Neuronal stem cell (in vitro differentiated cells): ENCODE data around the gene ACACA.

ENCODE experiments used
- DNase-seq: peaks from one replicate; pipeline ENCODE4 v3.0.0-alpha.2; 2013; ENCODE audit warnings: low spot score
- H2AFZ ChIP-seq: one replicate; pipeline ENCODE4 v1.6.1; 2013; ENCODE audit warnings: mild to moderate bottlenecking, low read length, inconsistent platforms
- H2AK5ac ChIP-seq: 2 replicates; pipeline ENCODE4 v1.6.1; 2013; ENCODE audit warnings: low read depth, mild to moderate bottlenecking, inconsistent platforms, low read length, moderate library complexity, mixed read lengths
- H2BK120ac ChIP-seq: 2 replicates; pipeline ENCODE4 v1.6.1; 2013; ENCODE audit warnings: low read depth, mild to moderate bottlenecking, inconsistent platforms, low read length, moderate library complexity, mixed read lengths
- H2BK12ac ChIP-seq: one replicate; pipeline ENCODE4 v1.6.1; 2013; ENCODE audit warnings: low read length, inconsistent platforms
- H2BK15ac ChIP-seq: 2 replicates; pipeline ENCODE4 v1.6.1; 2013; ENCODE audit warnings: mild to moderate bottlenecking, low read length, inconsistent platforms, mixed read lengths
- H2BK5ac ChIP-seq: one replicate; pipeline ENCODE4 v1.6.1; 2013; ENCODE audit warnings: inconsistent platforms, mild to moderate bottlenecking, low read length, moderate library complexity
- H3K14ac ChIP-seq: one replicate; pipeline ENCODE4 v1.6.1; 2013; ENCODE audit warnings: low read length, inconsistent platforms
- H3K18ac ChIP-seq: 2 replicates; pipeline ENCODE4 v1.6.1; 2013; ENCODE audit warnings: low read length, inconsistent platforms
- H3K23ac ChIP-seq: 2 replicates; pipeline ENCODE4 v1.6.1; 2013; ENCODE audit warnings: low read depth, mild to moderate bottlenecking, mixed read lengths, low read length, inconsistent platforms; ENCODE audit not compliant: poor library complexity
- H3K27ac ChIP-seq: replicated peaks from 3 replicates; pipeline ENCODE4 v1.5.1; 2013; ENCODE audit warnings: low read length, inconsistent platforms
- H3K27me3 ChIP-seq, 3 experiments: 2 replicates each; pipeline ENCODE4 v1.6.1; 2013; ENCODE audit warnings: low read length in 3 of 3, mild to moderate bottlenecking in 2 of 3, inconsistent platforms in 1 of 3, low read depth in 1 of 3, mixed read lengths in 1 of 3, moderate library complexity in 1 of 3; ENCODE audit not compliant: control insufficient read depth in 3 of 3, insufficient read depth in 3 of 3
- H3K36me3 ChIP-seq, 2 donors: replicated peaks in 1 of 2; 2 replicates each; pipeline ENCODE4 v1.6.1; 2013; ENCODE audit warnings: low read length in 2 of 2; ENCODE audit not compliant: control insufficient read depth in 2 of 2, insufficient read depth in 2 of 2
- H3K4ac ChIP-seq: 2 replicates; pipeline ENCODE4 v1.6.1; 2013; ENCODE audit warnings: inconsistent platforms, mild to moderate bottlenecking, low read length, moderate library complexity
- H3K4me1 ChIP-seq, 2 donors: 1 replicate in 1 of 2; 2 replicates in 1 of 2; pipeline ENCODE4 v1.6.1; 2013; ENCODE audit warnings: low read length in 2 of 2, low read depth in 1 of 2; ENCODE audit not compliant: control insufficient read depth in 2 of 2, insufficient read depth in 1 of 2
- H3K4me2 ChIP-seq: one replicate; pipeline ENCODE4 v1.6.1; 2013; ENCODE audit warnings: mild to moderate bottlenecking, low read length, inconsistent platforms; ENCODE audit not compliant: insufficient read depth, poor library complexity, severe bottlenecking
- H3K4me3 ChIP-seq, 2 donors: 2 replicates each; pipeline ENCODE4 v1.5.1; 2013; ENCODE audit warnings: low read length in 2 of 2, mild to moderate bottlenecking in 2 of 2, inconsistent platforms in 1 of 2, moderate library complexity in 1 of 2
- H3K79me1 ChIP-seq: one replicate; pipeline ENCODE4 v1.6.1; 2013; ENCODE audit warnings: low read depth, mild to moderate bottlenecking, inconsistent platforms, low read length, moderate library complexity
- H3K9ac ChIP-seq: one replicate; pipeline ENCODE4 v1.6.1; 2013; ENCODE audit warnings: mild to moderate bottlenecking, low read depth, low read length, inconsistent platforms; ENCODE audit not compliant: poor library complexity
- H3K9me3 ChIP-seq, 2 donors: replicated peaks in 1 of 2; 2 replicates each; pipeline versions ENCODE3 to v1.6.1; 2013; ENCODE audit warnings: low read length in 2 of 2, mild to moderate bottlenecking in 2 of 2, inconsistent platforms in 1 of 2, low read depth in 1 of 2, mixed read lengths in 1 of 2, moderate library complexity in 1 of 2; ENCODE audit not compliant: control insufficient read depth in 2 of 2, insufficient read depth in 1 of 2
- H4K8ac ChIP-seq: one replicate; pipeline ENCODE4 v1.6.1; 2013; ENCODE audit warnings: low read depth, mild to moderate bottlenecking, inconsistent platforms, low read length, moderate library complexity
- H4K91ac ChIP-seq: one replicate; pipeline ENCODE4 v1.6.1; 2013; ENCODE audit warnings: low read length, low read depth, mild to moderate bottlenecking, inconsistent platforms; ENCODE audit not compliant: poor library complexity
- WGBS, 2 donors: extraction: QIAGEN DNeasy Blood & Tissue Kit; methylation state at CpG; one replicate each; pipeline ENCODE4 v1.1.7; 2013; ENCODE audit warnings: missing lambda C conversion rate in 2 of 2, mixed read lengths in 1 of 2; ENCODE audit not compliant: insufficient read length in 2 of 2, insufficient replicate concordance in 1 of 2; ENCODE audit errors: extremely low coverage in 2 of 2; 5-methylcytosine and 5-hydroxymethylcytosine counted together

Gene ACACA

GRCh38 chr17:37389160-37389559 lies 17.5 kb downstream of the ACACA start:
- no peak overlapping the region for H4K91ac ChIP-seq
- H3K36me3 ChIP-seq = no peaks in the 10 kb centered on the region
- H2BK12ac ChIP-seq = no peak overlapping the region
- peaks cover 0 to 3% of the 10 kb centered on the region in 2 donors for H3K4me1 ChIP-seq
- no peaks in the 10 kb centered on the region for H3K27me3 ChIP-seq
- H3K9me3 ChIP-seq = no peaks in the 10 kb centered on the region
- H3K9ac ChIP-seq = no peak overlapping the region
- H3K4me2 ChIP-seq = no peak overlapping the region
- no peak overlapping the region for H3K4me3 ChIP-seq
- H2BK15ac ChIP-seq = no peak overlapping the region
- WGBS, 2 donors = no CpG with 5 or more reads among the region's 4 CpGs
- H2AFZ ChIP-seq = no peak overlapping the region
- H2AK5ac ChIP-seq = no peak overlapping the region
- H3K23ac ChIP-seq = no peak overlapping the region
- no peak overlapping the region for H3K4ac ChIP-seq
- no peak overlapping the region for H2BK5ac ChIP-seq
- H3K14ac ChIP-seq = no peak overlapping the region
- H3K27ac ChIP-seq = no peak overlapping the region
- no peaks in the 10 kb centered on the region for H3K79me1 ChIP-seq
- no peak overlapping the region for H2BK120ac ChIP-seq
- no peak for DNase-seq
- H4K8ac ChIP-seq = no peak overlapping the region
- H3K18ac ChIP-seq = no peak overlapping the region

GRCh38 chr17:37388266-37388665 lies 18.4 kb downstream of the ACACA start:
- H3K4me3 ChIP-seq = no peak overlapping the region
- no peaks in the 10 kb centered on the region for H3K36me3 ChIP-seq
- no CpG with 5 or more reads among the region's 3 CpGs for WGBS, 2 donors
- no peak overlapping the region for H2BK12ac ChIP-seq
- H3K4me2 ChIP-seq = no peak overlapping the region
- H4K8ac ChIP-seq = no peak overlapping the region
- H3K9me3 ChIP-seq = no peaks in the 10 kb centered on the region
- no peak overlapping the region for H2AK5ac ChIP-seq
- H2BK5ac ChIP-seq = no peak overlapping the region
- H3K14ac ChIP-seq = no peak overlapping the region
- peaks cover 0 to 3% of the 10 kb centered on the region in 2 donors for H3K4me1 ChIP-seq
- H3K18ac ChIP-seq = no peak overlapping the region
- no peak for DNase-seq
- no peak overlapping the region for H2BK15ac ChIP-seq
- no peak overlapping the region for H2BK120ac ChIP-seq
- H3K23ac ChIP-seq = no peak overlapping the region
- H3K9ac ChIP-seq = no peak overlapping the region
- H3K27ac ChIP-seq = no peak overlapping the region
- no peak overlapping the region for H2AFZ ChIP-seq
- H4K91ac ChIP-seq = no peak overlapping the region
- no peaks in the 10 kb centered on the region for H3K79me1 ChIP-seq
- no peaks in the 10 kb centered on the region for H3K27me3 ChIP-seq
- no peak overlapping the region for H3K4ac ChIP-seq

- no CpG with 5 or more reads among the region's 5 CpGs for WGBS, 2 donors
- H3K27me3 ChIP-seq = no peaks in the 10 kb centered on the region
Observed at GRCh38 chr17:37386462-37386861, 20.2 kb downstream of the ACACA start.

GRCh38 chr17:37385474-37385990 lies 21.1 kb downstream of the ACACA start:
- H4K91ac ChIP-seq = no peak overlapping the region
- H2BK120ac ChIP-seq = no peak overlapping the region
- H3K14ac ChIP-seq = no peak overlapping the region
- no peak overlapping the region for H3K27ac ChIP-seq
- peaks cover 0 to 2% of the 10 kb centered on the region in 2 donors for H3K36me3 ChIP-seq
- no peak overlapping the region for H4K8ac ChIP-seq
- no peak overlapping the region for H2AK5ac ChIP-seq
- H3K4ac ChIP-seq = no peak overlapping the region
- DNase-seq = no peak
- no peak overlapping the region for H2BK15ac ChIP-seq
- no peaks in the 10 kb centered on the region for H3K9me3 ChIP-seq
- H3K79me1 ChIP-seq = no peaks in the 10 kb centered on the region
- no peaks in the 10 kb centered on the region for H3K4me1 ChIP-seq
- H3K27me3 ChIP-seq = no peaks in the 10 kb centered on the region
- no peak overlapping the region for H2BK5ac ChIP-seq
- no peak overlapping the region for H3K18ac ChIP-seq
- no peak overlapping the region for H2AFZ ChIP-seq
- no peak overlapping the region for H3K9ac ChIP-seq
- no peak overlapping the region for H2BK12ac ChIP-seq
- H3K4me3 ChIP-seq = no peak overlapping the region
- no peak overlapping the region for H3K23ac ChIP-seq
- no peak overlapping the region for H3K4me2 ChIP-seq

More at GRCh38 chr17:37386462-37386861, 20.2 kb downstream of the ACACA start:
- Histone ChIP-seq H3K4me1 (no peaks in the 10 kb centered on the region), H3K9ac (no peak overlapping the region), H3K4ac (no peak overlapping the region), H2BK15ac (no peak overlapping the region), H2BK5ac (no peak overlapping the region), H2AFZ (no peak overlapping the region), H3K4me2 (no peak overlapping the region), H3K14ac (no peak overlapping the region), H4K91ac (no peak overlapping the region), H2AK5ac (no peak overlapping the region), H3K79me1 (no peaks in the 10 kb centered on the region), H4K8ac (no peak overlapping the region), H2BK12ac (no peak overlapping the region), H3K27ac (no peak overlapping the region), H2BK120ac (no peak overlapping the region), H3K23ac (no peak overlapping the region), H3K4me3 (no peak overlapping the region), H3K36me3 (peaks cover 0 to 2% of the 10 kb centered on the region in 2 donors), H3K18ac (no peak overlapping the region), H3K9me3 (no peaks in the 10 kb centered on the region)
- DNase-seq = no peak
